HepG2 (cell line): ENCODE results near the gene PTGDS. TPM values are rescaled to one million over a fixed set of nuclear protein-coding genes. Genes with fewer than 3 reads are reported as not detected.

ENCODE experiments used
- ATAC-seq: fragments of 200-7000 bp; cut with Tn5 transposase; 3 replicates; pipeline ENCODE4 v1.9.1; 2020; ENCODE audit warnings: mild to moderate bottlenecking, moderate library complexity
- BruUV-seq: library from RNA; stranded (reverse); fragments of 400-500 nt; replicated peaks from 2 replicates; lab custom pipeline; 2021; lab: Mats Ljungman, UMichigan
- CTCF ChIA-PET: fragments of 300-600 bp; formaldehyde crosslinking; extraction: SDS; loops from one replicate; lab custom pipeline; 2021; ENCODE audit warnings: low total read pairs, inconsistent platforms, low intra/inter-chr PET ratio; lab: Yijun Ruan, JAX
- POLR2A ChIA-PET: fragments of 350-600 bp; sonication (Branson Sonifier 250); formaldehyde crosslinking; loops from one replicate; lab custom pipeline; 2020; ENCODE audit warnings: antibody characterized with exemption, inconsistent platforms; lab: Yijun Ruan, JAX
- DNase-seq: peaks from one replicate; pipeline ENCODE4 v3.0.0-alpha.2; 2015; ENCODE audit warnings: low spot score
- FAIRE-seq: peaks from 3 replicates; lab custom pipeline; 2011; peaks lifted over from hg19 to GRCh38; lab: Jason Lieb, UNC
- H2AFZ ChIP-seq: one replicate; pipeline ENCODE4 v1.6.1; 2011; ENCODE audit warnings: low read length, inconsistent platforms
- H3K27ac ChIP-seq: fragments of 300-600 bp; 3 replicates; pipeline ENCODE4 v1.8.0; 2011; ENCODE audit warnings: mixed run types, mild to moderate bottlenecking, mixed read lengths, low read length, inconsistent platforms; ENCODE audit not compliant: insufficient read depth; ENCODE audit errors: extremely low read length
- H3K27me3 ChIP-seq, 2 experiments: fragments of 200-600 bp in 1 of 2; 2 replicates in 1 of 2; 3 replicates in 1 of 2; pipeline versions ENCODE4 v1.6.0 to v1.8.0; 2011; ENCODE audit warnings: low read length in 2 of 2, mild to moderate bottlenecking in 2 of 2, moderate library complexity in 2 of 2, inconsistent platforms in 1 of 2; ENCODE audit not compliant: insufficient read depth in 2 of 2, control insufficient read depth in 1 of 2
- H3K36me3 ChIP-seq, 2 experiments: fragments of 200-600 bp in 1 of 2; replicated peaks in 1 of 2; 2 replicates in 1 of 2; 3 replicates in 1 of 2; pipeline versions ENCODE4 v1.5.1 to v1.8.0; 2011; ENCODE audit warnings: low read length in 2 of 2, inconsistent platforms in 1 of 2; ENCODE audit not compliant: insufficient read depth in 2 of 2, control insufficient read depth in 1 of 2
- H3K4me1 ChIP-seq: 2 replicates; pipeline ENCODE4 v1.5.1; 2012; ENCODE audit warnings: low read length, inconsistent platforms; ENCODE audit not compliant: insufficient read depth
- H3K4me2 ChIP-seq: 2 replicates; pipeline ENCODE4 v1.6.0; 2011; ENCODE audit warnings: low read depth, low read length, inconsistent platforms
- H3K4me3 ChIP-seq, 3 experiments: fragments of 200-600 bp in 1 of 3; sonication (generic), shearing (Covaris generic) in 1 of 3; replicated peaks in 1 of 3; 2 replicates each; pipeline ENCODE4 v1.5.1; 2011 to 2016; ENCODE audit warnings: low read length in 3 of 3, inconsistent platforms in 2 of 3, low read depth in 2 of 3, mild to moderate bottlenecking in 2 of 3, control low read depth in 1 of 3, mixed read lengths in 1 of 3; ENCODE audit not compliant: insufficient read depth in 1 of 3
- H3K79me2 ChIP-seq: one replicate; pipeline ENCODE4 v1.6.1; 2011; ENCODE audit warnings: low read length, inconsistent platforms; ENCODE audit not compliant: insufficient read depth
- H3K9ac ChIP-seq: 2 replicates; pipeline ENCODE4 v1.6.0; 2011; ENCODE audit warnings: mild to moderate bottlenecking, low read depth, low read length, inconsistent platforms; ENCODE audit not compliant: insufficient read depth
- H3K9me3 ChIP-seq: 2 replicates; pipeline ENCODE4 v1.5.1; 2012; ENCODE audit warnings: mild to moderate bottlenecking, low read length
- H4K20me1 ChIP-seq: 2 replicates; pipeline ENCODE4 v1.6.0; 2011; ENCODE audit warnings: inconsistent platforms, mild to moderate bottlenecking, low read length, moderate library complexity; ENCODE audit not compliant: insufficient read depth
- AGO1 ChIP-seq: fragments of 200-400 bp; formaldehyde crosslinking; IDR thresholded peaks from 2 replicates; pipeline ENCODE4 v1.6.1; 2017; ENCODE audit warnings: mild to moderate bottlenecking, low read depth, low read length, moderate library complexity; ENCODE audit not compliant: poor library complexity, severe bottlenecking
- BATF2 ChIP-seq: sonication (generic); formaldehyde crosslinking; IDR thresholded peaks from 2 replicates; pipeline ENCODE4 v1.8.0; 2022; ENCODE audit warnings: mild to moderate bottlenecking, missing genetic modification reagents, moderate library complexity
- MED1 ChIP-seq: sonication (generic); formaldehyde crosslinking; IDR thresholded peaks from 2 replicates; pipeline ENCODE4 v1.4.0; 2020; ENCODE audit warnings: missing genetic modification reagents
- NR2F2 ChIP-seq: IDR thresholded peaks from 2 replicates; pipeline ENCODE4 v1.6.1; 2012; ENCODE audit warnings: low read depth, inconsistent platforms, borderline replicate concordance
- ZNF10 ChIP-seq: sonication (generic); formaldehyde crosslinking; IDR thresholded peaks from 2 replicates; pipeline ENCODE4 v1.4.0; 2020; ENCODE audit warnings: mild to moderate bottlenecking, low read depth, missing genetic modification reagents, borderline replicate concordance
- ZNF318 ChIP-seq: sonication (generic); formaldehyde crosslinking; IDR thresholded peaks from 2 replicates; pipeline ENCODE4 v1.4.0; 2020; ENCODE audit warnings: mild to moderate bottlenecking, missing genetic modification reagents
- ZNF709 ChIP-seq: sonication (generic); formaldehyde crosslinking; IDR thresholded peaks from 2 replicates; pipeline ENCODE4 v1.5.0; 2020; ENCODE audit warnings: mild to moderate bottlenecking, missing genetic modification reagents
- WGBS: methylation state at CpG from one replicate; pipeline ENCODE4 v1.1.6; 2017; ENCODE audit warnings: low lambda C conversion rate; 5-methylcytosine and 5-hydroxymethylcytosine counted together
- in situ Hi-C: cut with HindIII; loops from 2 replicates; pipeline ENCODE4 v1.10.0; 2017; ENCODE audit warnings: low pct_unique_long_range_greater_than_20kb; ENCODE audit not compliant: extremely low pct_ligation_motif_present
- intact Hi-C: fragments of 100-400 bp; cut with micrococcal nuclease; formaldehyde crosslinking; loops from one replicate; pipeline ENCODE4 v1.10.0; 2022; ENCODE audit not compliant: unreplicated experiment
- polyA plus RNA-seq, 8 experiments: library from polyadenylated mRNA; depleted of rRNA in 3 of 8; stranded (reverse) in 7 of 8; unstranded in 1 of 8; fragments of >200 nt; fragmentation: Illumina TruSeq in 4 of 8; extraction: Trizol in 4 of 8; gene quantifications; 2 replicates each; pipeline versions ENCODE4 v1.2.1 to v1.2.3, GENCODE V29; 2011 to 2016; ENCODE audit warnings: low read depth in 4 of 8, missing spikeins in 1 of 8, mixed read lengths in 1 of 8; ENCODE audit not compliant: insufficient read depth in 1 of 8
- total RNA-seq, 5 experiments: library from RNA; depleted of rRNA; stranded (reverse); fragments of >200 nt; fragmentation: Illumina TruSeq; extraction: Trizol; gene quantifications; 2 replicates each; pipeline ENCODE4 v1.2.3, GENCODE V29; 2016; ENCODE audit warnings: low read depth in 1 of 5
- TF ChIP-seq, protein P1 (sequence below): sonication (generic); formaldehyde crosslinking; IDR thresholded peaks from 2 replicates; pipeline ENCODE4 v1.5.0; 2020; ENCODE audit warnings: missing genetic modification reagents, mild to moderate bottlenecking, borderline replicate concordance
- TF ChIP-seq, protein P2 (sequence below): sonication (generic); formaldehyde crosslinking; IDR thresholded peaks from 2 replicates; pipeline ENCODE4 v1.9.0; 2021; ENCODE audit warnings: missing genetic modification reagents, mild to moderate bottlenecking, borderline replicate concordance

Gene PTGDS
- total and polyA plus RNA-seq, 2 of the 13 experiments (the other 11 are each of a cell fraction or from before 2014, with no cell fraction given): 0.33 to 0.50 TPM

- Histone ChIP-seq H3K27ac (no peak overlapping the region), H3K4me3 (peak overlapping the region in 1 of 3 experiments; percentile 35; a peak in 1 of 6 replicates), H3K27me3 (peaks cover 0 to 19% of the 10 kb centered on the region in 2 experiments; a peak in 2 of 5 replicates), H3K9me3 (no peaks in the 10 kb centered on the region), H2AFZ (no peak overlapping the region), H3K36me3 (no peaks in the 10 kb centered on the region), H3K4me2 (peak overlapping the region; percentile 95; the same call in 1 of the 2 replicates), H3K79me2 (no peaks in the 10 kb centered on the region), H4K20me1 (no peaks in the 10 kb centered on the region), H3K4me1 (peaks cover 84% of the 10 kb centered on the region), H3K9ac (no peak overlapping the region)
- intact Hi-C loops: no loop called here
- DNase-seq (no peak), FAIRE-seq (no peak), ATAC-seq (no peak)
- no CpG with 5 or more reads among the region's 15 CpGs for WGBS
- POLR2A ChIA-PET: interaction anchor here (0.6 to 1.4 kb wide), 8 partner anchors 26 to 82 kb away, joined by 3 to 6 read pairs (median 4); partner anchors contain the start of genes CLIC3, MAN1B1, PAXX and SAPCD2
- CTCF ChIA-PET: interaction anchor here (1.1 to 1.2 kb wide), 2 partner anchors 25 to 38 kb away, joined by 4 read pairs; no protein-coding TSS in a partner anchor
- no TSS peak for BruUV-seq
- in situ Hi-C loops: loop anchor here (5.0 to 10.0 kb wide), 2 partner anchors 83 to 185 kb away; partner anchors contain the start of genes AJM1, C8G and PHPT1
- no peak for TF ChIP-seq BATF2 (CRISPR knock-in tag)
- no peak for TF ChIP-seq ZNF318 (CRISPR knock-in tag)
- TF ChIP-seq, protein P1, sequence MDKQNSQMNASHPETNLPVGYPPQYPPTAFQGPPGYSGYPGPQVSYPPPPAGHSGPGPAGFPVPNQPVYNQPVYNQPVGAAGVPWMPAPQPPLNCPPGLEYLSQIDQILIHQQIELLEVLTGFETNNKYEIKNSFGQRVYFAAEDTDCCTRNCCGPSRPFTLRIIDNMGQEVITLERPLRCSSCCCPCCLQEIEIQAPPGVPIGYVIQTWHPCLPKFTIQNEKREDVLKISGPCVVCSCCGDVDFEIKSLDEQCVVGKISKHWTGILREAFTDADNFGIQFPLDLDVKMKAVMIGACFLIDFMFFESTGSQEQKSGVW (CRISPR knock-in tag): no peak
- no peak for TF ChIP-seq AGO1
- TF ChIP-seq ZNF10 (CRISPR knock-in tag): no peak
- TF ChIP-seq ZNF709 (CRISPR knock-in tag): no peak
- TF ChIP-seq, protein P2, sequence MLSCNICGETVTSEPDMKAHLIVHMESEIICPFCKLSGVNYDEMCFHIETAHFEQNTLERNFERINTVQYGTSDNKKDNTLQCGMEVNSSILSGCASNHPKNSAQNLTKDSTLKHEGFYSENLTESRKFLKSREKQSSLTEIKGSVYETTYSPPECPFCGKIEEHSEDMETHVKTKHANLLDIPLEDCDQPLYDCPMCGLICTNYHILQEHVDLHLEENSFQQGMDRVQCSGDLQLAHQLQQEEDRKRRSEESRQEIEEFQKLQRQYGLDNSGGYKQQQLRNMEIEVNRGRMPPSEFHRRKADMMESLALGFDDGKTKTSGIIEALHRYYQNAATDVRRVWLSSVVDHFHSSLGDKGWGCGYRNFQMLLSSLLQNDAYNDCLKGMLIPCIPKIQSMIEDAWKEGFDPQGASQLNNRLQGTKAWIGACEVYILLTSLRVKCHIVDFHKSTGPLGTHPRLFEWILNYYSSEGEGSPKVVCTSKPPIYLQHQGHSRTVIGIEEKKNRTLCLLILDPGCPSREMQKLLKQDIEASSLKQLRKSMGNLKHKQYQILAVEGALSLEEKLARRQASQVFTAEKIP (CRISPR knock-in tag): no peak
- TF ChIP-seq MED1 (CRISPR knock-in tag): no peak
- no peak for TF ChIP-seq NR2F2
Observed at GRCh38 chr9:137030006-137030405, 52.7 kb downstream of the PTGDS start.
